NCI-H345 (cell line): ENCODE results near the gene DNAJB6.

ENCODE experiments used
- DNase-seq: peaks from one replicate; lab custom pipeline; 2025; lab: John Stamatoyannopoulos, UW

The DNAJB6 gene

DNA sequence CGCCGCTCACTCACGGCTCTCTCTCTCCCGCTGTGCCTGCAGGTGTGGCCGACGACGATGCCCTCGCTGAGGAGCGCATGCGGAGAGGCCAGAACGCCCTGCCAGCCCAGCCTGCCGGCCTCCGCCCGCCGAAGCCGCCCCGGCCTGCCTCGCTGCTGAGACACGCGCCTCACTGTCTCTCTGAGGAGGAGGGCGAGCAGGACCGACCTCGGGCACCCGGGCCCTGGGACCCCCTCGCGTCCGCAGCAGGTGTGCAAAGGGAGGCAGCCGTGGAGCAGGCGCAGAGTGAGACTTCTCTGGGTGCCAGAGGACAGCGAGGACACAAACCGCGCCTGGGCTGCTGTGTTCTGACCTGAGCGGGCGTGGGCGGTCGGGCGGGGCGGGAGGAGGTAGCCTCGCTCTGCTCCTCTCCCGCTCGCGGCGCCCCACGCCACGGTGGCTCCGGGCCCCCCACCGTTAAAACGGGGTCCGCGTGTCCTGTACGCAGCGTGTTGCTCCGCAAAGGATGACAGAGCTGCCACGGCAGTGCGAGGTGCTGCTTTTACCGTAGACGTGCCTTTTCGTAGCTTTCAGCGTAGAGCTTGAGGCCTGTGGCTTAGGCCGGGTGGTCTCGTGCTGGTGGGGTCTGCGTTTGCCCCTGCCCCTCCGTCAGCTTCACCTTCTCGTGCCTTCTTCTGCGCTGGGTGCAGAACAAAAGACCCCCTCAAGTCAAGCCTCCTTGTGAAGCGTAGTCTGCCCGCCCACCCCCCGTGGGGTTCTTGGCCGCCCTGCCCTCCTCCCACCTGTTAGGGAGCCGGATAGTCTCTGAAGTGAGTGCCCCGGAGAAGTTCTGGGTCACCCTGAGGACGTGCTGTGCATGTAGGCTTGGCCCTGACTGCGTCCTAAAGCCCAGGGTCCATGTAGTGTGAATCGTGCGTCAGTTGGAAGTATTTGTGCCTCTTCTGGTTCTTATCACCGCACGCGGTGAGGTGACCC is 73.2 kb downstream of the DNAJB6 start:
- no peak for DNase-seq

DNA sequence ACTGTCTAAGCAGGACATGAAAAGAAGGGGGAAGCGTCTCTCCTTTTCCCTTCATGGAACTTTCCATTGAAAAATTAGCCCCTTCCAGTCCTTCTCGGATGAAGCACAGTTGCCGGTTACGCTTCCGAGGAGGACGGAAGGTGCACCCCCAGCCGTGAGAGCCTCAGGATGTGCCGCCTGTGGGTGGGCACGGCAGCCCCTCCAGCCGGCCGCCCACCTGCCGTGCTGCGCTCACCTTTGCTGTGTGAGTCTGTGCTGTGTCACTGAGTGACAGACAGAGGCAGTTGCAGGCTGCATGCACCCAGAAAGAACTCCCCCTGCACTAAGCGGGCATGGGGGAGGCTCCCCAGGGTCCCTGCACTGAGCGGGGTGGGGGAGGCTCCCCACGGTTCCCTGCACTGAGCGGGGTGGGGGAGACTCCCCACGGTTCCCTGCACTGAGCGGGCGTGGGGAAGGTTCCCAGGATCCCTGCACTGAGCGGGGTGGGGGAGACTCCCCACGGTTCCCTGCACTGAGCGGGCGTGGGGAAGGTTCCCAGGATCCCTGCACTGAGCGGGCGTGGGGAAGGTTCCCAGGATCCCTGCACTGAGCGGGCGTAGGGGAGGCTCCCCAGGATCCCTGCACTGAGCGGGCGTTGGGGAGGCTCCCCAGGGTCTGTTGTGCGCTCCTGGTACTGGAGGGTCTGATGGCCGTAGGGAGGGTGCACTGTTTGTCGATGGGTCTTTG is 74.2 kb downstream of the DNAJB6 start:
- no peak for DNase-seq

DNA sequence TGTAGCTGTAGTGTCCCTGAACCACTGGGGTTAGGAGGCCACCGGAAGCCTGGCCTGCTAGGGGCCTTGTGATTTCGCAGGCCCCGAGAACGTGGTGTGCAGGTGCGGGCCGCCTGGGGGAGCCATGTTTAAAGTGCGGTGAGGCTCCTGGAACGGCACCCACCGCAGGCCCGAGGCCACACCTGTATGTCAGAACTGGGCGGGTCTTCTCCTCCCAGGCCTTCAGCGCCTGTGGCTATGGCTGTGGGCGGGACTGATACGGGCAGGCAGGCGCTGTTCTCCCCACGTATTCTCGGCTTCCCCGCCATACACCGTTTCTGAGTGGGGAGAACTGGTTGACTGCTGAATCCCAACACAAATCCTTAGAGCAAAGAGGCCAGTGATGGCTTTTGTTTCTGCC is 74.8 kb downstream of the DNAJB6 start:
- no peak for DNase-seq

GRCh38 chr7:157412021-157412443 is 75.2 kb downstream of the DNAJB6 start:
- DNase-seq, result no peak

GRCh38 chr7:157412491-157413180 is 75.8 kb downstream of the DNAJB6 start:
- DNase-seq, result no peak

GRCh38 chr7:157413881-157414701 is 77.3 kb downstream of the DNAJB6 start:
- no peak for DNase-seq

- DNase-seq, result no peak
Observed at GRCh38 chr7:157414702-157415096, 77.9 kb downstream of the DNAJB6 start.

GRCh38 chr7:157415486-157415885 is 78.7 kb downstream of the DNAJB6 start:
- no peak for DNase-seq

DNA sequence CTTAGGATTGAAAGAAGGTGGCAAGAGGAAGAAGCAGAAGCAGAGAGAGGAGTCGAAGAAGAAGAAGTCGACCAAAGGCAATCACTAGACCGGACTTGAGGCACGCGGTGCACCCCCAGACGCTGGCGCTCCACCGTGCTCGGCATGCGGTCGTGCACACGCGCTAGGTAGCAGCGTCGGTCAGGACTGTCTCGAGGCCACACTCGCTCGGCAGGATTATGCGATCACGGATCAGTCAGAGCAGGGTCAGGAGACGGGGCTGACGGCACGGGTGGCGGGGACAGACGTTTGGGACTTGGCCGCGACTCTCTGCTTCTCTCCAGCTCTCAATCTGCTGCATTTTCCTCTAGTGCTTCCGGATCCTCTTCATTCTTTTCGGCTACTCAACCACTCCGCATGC is 79.2 kb downstream of the DNAJB6 start:
- DNase-seq, result no peak

DNA sequence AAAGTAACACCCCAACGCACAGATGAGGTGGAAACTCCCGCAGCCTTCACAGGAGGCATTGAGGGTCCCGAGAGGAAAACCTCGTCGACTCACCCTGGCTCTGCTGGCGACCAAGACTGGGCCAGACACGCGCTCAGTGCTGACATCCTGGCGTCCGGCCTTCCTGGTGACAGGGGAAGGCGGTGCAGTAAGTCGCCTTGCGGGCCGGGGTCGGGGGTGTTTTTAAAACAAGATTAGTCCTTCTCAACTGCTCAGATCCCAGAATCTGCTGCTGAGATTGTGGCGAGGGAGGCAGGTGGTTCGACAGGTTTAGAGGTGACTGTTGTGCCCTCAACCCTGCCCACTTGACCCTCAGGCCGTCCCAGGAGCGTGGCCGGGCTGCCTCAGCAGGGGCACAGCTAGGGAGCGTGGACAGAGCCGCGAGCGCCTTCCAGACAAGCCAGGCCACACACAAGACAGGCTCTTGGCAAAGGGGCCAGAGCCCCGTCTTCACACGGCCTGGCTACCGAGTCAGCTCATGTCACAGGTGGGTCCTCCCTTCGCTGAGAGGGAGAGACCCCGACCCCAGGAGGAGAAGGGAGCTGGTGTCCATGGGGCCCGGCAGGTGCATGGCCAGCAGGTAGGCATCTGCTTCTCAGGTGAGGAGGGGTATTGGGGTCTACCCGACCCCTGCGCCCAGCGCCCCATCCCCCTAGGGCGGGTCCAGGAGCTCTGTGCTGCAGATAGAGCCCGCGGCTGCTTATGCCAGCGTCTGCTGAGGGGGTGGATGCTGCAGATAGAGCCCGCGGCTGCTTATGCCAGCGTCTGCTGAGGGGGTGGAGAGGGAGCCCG is 81.6 kb downstream of the DNAJB6 start:
- DNase-seq, result no peak

DNA sequence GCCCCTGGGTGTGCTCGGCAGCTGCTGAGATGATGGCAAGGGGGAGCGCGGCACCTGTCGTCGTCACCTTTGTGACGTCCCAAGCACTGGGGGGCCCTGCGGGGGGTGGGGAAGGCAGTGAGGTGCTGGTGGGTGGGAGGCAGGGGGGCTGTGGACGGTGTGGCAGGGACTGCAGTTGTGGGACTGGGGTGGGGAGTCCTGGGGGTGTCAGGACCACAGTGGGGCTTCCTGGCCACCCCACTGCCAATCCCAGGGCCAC is 82.2 kb downstream of the DNAJB6 start:
- DNase-seq, result no peak

DNA sequence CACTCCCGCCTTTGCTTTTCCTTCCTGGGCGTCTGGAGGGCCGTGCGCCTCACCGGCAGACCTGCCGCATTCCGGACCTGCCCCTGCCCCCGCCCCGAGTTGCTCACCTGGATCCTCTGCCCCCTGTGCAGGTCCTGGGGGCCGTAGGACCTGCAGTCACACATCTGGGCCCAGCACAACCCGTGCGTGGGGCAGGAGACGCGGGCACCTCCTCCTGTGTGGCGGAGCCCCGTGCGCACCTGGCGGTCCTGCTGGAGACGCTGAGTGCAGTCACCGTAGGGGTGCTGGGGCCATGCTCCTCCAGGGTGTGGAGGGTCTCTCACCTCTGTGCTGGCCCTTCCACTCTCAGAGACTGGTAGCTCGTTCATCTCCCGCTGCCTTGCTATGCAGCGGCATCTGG is 85.5 kb downstream of the DNAJB6 start:
- no peak for DNase-seq

DNA sequence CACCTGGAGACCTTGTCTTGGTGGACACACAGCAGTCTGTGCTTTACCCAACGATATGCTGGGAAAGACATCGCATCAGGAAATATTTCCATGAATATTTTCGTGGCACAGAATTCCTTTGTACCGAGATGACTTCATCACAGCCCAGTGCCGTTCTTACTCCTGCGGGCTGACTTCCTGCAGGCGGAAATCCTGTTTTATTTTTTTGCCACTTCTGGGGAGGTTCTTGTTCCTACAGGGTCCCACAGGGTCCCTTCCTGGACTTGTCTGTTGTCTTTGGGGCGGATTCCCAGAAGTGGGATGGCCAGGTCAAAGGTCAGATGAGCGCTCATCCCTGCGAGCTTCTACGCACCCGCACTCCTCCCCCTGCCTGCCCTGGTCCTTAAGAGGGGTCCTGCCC is 86.5 kb downstream of the DNAJB6 start:
- no peak for DNase-seq

GRCh38 chr7:157423886-157424565 is 87.2 kb downstream of the DNAJB6 start:
- no peak for DNase-seq

- no peak for DNase-seq
Observed at GRCh38 chr7:157425137-157425731, 88.4 kb downstream of the DNAJB6 start.

DNA sequence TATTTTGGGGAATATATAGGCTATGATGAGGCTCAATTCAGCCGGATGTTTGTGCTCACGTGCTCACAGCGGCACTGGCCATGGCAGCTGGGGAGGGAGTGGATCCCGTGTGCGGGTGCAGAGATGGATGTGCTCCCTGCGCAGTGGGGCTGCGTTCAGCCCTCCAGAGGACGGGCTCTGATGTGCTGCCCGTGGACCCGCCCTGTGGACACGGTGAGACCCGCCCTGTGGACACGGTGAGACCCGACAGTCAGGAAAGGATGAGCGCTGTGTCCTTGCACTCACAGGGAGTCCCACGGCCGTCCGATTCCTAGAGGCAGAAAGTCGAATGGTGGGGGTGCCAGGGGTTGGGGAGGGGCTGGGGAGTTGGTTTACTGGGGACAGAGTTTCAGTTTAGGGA is 89.0 kb downstream of the DNAJB6 start:
- DNase-seq, result no peak

GRCh38 chr7:157426463-157427301 is 89.9 kb downstream of the DNAJB6 start:
- DNase-seq, result no peak

DNA sequence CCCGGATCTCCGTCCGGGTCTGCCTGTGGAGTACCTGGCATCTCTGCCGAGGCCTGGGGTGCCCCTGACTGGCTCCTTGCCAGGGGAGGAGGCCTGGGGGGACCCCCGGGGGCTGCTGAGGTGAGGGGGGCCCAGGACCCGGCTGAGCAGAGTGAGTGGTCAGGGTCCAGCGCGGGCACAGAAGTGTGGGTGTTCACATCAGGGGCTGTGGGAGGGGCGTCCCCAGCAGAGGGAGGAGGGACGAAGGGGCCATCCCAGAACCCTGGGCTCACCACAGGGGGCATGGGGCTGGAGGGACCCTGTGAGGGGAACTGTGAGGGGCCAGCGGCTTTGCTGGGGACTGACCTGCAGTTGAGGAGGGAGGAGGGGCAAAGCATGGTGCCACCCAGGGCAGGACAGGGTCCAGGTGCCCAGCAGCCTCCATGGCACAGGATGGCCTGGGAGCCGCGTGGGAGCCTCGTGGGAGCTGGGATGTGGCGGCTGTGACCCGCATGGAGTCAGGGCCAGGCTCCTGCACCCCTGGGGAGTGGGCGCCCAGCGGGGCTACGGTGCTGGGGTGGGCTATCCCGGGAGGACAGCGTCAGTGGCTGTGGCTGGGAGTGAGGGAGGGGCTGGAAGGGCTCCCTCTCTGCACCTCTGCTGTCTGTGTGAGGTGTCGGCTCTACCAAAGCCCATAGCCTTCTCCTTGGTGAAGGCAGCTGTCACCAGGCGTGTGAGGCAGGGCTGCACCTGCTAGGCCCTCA is 91.2 kb downstream of the DNAJB6 start:
- no peak for DNase-seq
